SU-DHL-6 (cell line): Measurements from ENCODE around the gene DEPDC5.

Experiments used
- H2AFZ ChIP-seq: fragments of 200-600 bp; sonication (generic); 2 replicates; pipeline ENCODE4 v1.6.1; 2014; ENCODE audit warnings: low read depth, mild to moderate bottlenecking, moderate library complexity, mixed read lengths, antibody characterized with exemption, low read length; ENCODE audit not compliant: severe bottlenecking
- H3F3A ChIP-seq: fragments of 200-600 bp; shearing (Covaris generic); 2 replicates; pipeline ENCODE4 v1.6.0; 2016; ENCODE audit warnings: antibody characterized with exemption, mild to moderate bottlenecking; ENCODE audit not compliant: insufficient read depth
- H3K27ac ChIP-seq: fragments of 200-600 bp; sonication (generic); 2 replicates; pipeline ENCODE4 v1.5.1; 2016; ENCODE audit warnings: low read depth, mild to moderate bottlenecking, low read length, moderate library complexity, mixed read lengths
- H3K27me3 ChIP-seq: fragments of 200-600 bp; sonication (generic), shearing (Covaris generic); 2 replicates; pipeline ENCODE4 v1.6.0; 2014; ENCODE audit warnings: mild to moderate bottlenecking, low read length
- H3K36me3 ChIP-seq: fragments of 200-600 bp; sonication (generic); 2 replicates; pipeline ENCODE4 v1.6.1; 2014; ENCODE audit warnings: mild to moderate bottlenecking, low read length, mixed read lengths
- H3K4me2 ChIP-seq: fragments of 300-600, 200-600 bp; shearing (Covaris generic), sonication (generic); 2 replicates; pipeline ENCODE4 v1.6.0; 2014; ENCODE audit warnings: low read length, low read depth, mild to moderate bottlenecking; ENCODE audit not compliant: poor library complexity, severe bottlenecking
- H3K4me3 ChIP-seq: fragments of 200-600 bp; sonication (generic); 2 replicates; pipeline ENCODE4 v1.5.1; 2014; ENCODE audit warnings: antibody characterized with exemption, low read length, mild to moderate bottlenecking, mixed read lengths; ENCODE audit not compliant: insufficient read depth, poor library complexity, severe bottlenecking
- H3K79me2 ChIP-seq: fragments of 200-600 bp; sonication (generic); 2 replicates; pipeline ENCODE4 v1.6.1; 2014; ENCODE audit warnings: mild to moderate bottlenecking, low read length, moderate library complexity; ENCODE audit not compliant: insufficient read depth
- H3K9ac ChIP-seq: fragments of 200-600 bp; sonication (generic); 2 replicates; pipeline ENCODE4 v1.7.0; 2014; ENCODE audit warnings: mild to moderate bottlenecking, low read length
- H3K9me2 ChIP-seq: fragments of 200-600 bp; sonication (generic); replicated peaks from 2 replicates; pipeline ENCODE4 v1.6.1; 2014; ENCODE audit warnings: low read length; ENCODE audit not compliant: insufficient read depth
- H3K9me3 ChIP-seq: fragments of 200-600 bp; sonication (generic); 2 replicates; pipeline ENCODE4 v1.6.1; 2014; ENCODE audit warnings: low read length, mixed read lengths; ENCODE audit not compliant: insufficient read depth
- H4K20me1 ChIP-seq: fragments of 200-600 bp; sonication (generic); 2 replicates; pipeline ENCODE4 v1.6.1; 2014; ENCODE audit warnings: low read depth, mild to moderate bottlenecking, antibody characterized with exemption, low read length, moderate library complexity, mixed read lengths
- EZH2phosphoT487 ChIP-seq: fragments of 200-600 bp; sonication (generic), shearing (Covaris generic); conservative IDR thresholded peaks from 2 replicates; pipeline ENCODE4 v1.6.1; 2018; ENCODE audit warnings: mild to moderate bottlenecking, antibody characterized with exemption, low read length, moderate library complexity, mixed read lengths
- TF ChIP-seq, protein P1 (sequence below): fragments of 200-600 bp; sonication (generic); IDR thresholded peaks from one replicate; pipeline ENCODE4 v1.5.1; 2017; ENCODE audit warnings: antibody characterized with exemption, mild to moderate bottlenecking, low read length, moderate library complexity; ENCODE audit not compliant: insufficient read depth, poor library complexity, severe bottlenecking

The DEPDC5 gene

DNA sequence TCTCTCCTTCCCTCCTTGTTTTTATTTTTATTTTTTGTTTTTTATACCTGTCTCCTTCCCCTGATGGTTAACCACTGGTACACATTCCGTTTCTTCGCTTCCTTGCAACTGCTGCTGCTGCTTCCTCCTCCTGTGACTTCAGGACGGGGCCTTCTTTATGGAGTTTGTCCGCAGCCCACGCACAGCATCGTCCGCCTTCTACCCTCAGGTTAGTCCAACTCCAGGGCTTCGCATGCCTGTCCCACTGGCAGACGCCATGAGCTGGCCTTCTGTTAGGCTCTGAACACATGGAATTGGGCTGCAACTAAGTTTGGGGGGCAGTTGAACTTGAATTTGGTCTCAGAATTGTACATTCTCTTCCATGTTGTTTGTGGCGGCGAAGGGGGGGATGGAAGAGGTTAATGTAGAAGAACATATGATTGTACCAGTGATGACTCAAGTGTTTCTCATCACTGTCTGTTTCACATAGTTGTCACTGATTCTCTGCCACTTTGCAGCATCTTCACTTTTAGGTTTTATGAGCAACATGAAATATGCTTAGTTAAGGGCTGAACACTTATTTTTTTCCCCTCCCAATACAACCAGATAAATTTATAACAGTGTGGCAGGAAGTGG lies 107.5 kb downstream of the DEPDC5 start:
- Histone ChIP-seq H3K9ac (no peak overlapping the region), H3K4me3 (no peak overlapping the region), H3F3A (no peaks in the 10 kb centered on the region), H3K4me2 (no peak overlapping the region), H3K9me3 (no peaks in the 10 kb centered on the region), H3K36me3 (peaks cover 6% of the 10 kb centered on the region; the same call in 1 of the 2 replicates), H4K20me1 (no peaks in the 10 kb centered on the region), H3K9me2 (no peaks in the 10 kb centered on the region), H2AFZ (no peak overlapping the region), H3K27ac (no peak overlapping the region), H3K79me2 (no peaks in the 10 kb centered on the region), H3K27me3 (no peaks in the 10 kb centered on the region)
- no peak for TF ChIP-seq EZH2phosphoT487
- TF ChIP-seq, protein P1, sequence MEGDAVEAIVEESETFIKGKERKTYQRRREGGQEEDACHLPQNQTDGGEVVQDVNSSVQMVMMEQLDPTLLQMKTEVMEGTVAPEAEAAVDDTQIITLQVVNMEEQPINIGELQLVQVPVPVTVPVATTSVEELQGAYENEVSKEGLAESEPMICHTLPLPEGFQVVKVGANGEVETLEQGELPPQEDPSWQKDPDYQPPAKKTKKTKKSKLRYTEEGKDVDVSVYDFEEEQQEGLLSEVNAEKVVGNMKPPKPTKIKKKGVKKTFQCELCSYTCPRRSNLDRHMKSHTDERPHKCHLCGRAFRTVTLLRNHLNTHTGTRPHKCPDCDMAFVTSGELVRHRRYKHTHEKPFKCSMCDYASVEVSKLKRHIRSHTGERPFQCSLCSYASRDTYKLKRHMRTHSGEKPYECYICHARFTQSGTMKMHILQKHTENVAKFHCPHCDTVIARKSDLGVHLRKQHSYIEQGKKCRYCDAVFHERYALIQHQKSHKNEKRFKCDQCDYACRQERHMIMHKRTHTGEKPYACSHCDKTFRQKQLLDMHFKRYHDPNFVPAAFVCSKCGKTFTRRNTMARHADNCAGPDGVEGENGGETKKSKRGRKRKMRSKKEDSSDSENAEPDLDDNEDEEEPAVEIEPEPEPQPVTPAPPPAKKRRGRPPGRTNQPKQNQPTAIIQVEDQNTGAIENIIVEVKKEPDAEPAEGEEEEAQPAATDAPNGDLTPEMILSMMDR = no peak

DNA sequence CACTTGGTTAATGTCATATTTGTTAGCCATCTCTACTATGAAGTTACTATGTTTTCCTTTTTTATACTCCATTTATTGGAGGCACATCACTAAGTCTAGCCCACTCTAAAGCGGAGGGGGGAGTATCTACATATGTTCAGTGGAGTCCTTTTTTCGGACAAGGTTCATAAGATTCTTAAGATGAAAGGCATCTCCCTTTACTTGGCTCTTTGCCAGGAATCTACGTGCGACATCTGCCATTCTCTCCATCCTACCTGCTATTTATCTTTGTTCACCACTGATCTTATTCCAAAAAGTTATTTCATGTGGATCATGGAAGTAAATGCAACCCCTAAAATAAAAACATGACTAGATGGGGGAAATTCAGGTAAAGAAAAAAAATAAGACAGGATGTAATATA lies 113.1 kb downstream of the DEPDC5 start:
- Histone ChIP-seq H3K79me2 (no peaks in the 10 kb centered on the region), H3K4me2 (no peak overlapping the region), H3K9ac (no peak overlapping the region), H3K27ac (no peak overlapping the region), H3K4me3 (no peak overlapping the region), H3K9me3 (no peaks in the 10 kb centered on the region), H3F3A (no peaks in the 10 kb centered on the region), H3K9me2 (no peaks in the 10 kb centered on the region), H3K36me3 (no peaks in the 10 kb centered on the region), H2AFZ (no peak overlapping the region), H3K27me3 (no peaks in the 10 kb centered on the region), H4K20me1 (no peaks in the 10 kb centered on the region)
- TF ChIP-seq, protein P1 = no peak

- Histone ChIP-seq H3K4me3 (no peak overlapping the region), H3K27ac (no peak overlapping the region), H3F3A (no peaks in the 10 kb centered on the region), H3K79me2 (no peaks in the 10 kb centered on the region), H3K9ac (no peak overlapping the region), H3K36me3 (no peaks in the 10 kb centered on the region), H3K4me2 (no peak overlapping the region), H4K20me1 (no peaks in the 10 kb centered on the region), H3K9me3 (no peaks in the 10 kb centered on the region), H3K9me2 (no peaks in the 10 kb centered on the region), H2AFZ (no peak overlapping the region), H3K27me3 (no peaks in the 10 kb centered on the region)
- TF ChIP-seq EZH2phosphoT487 = no peak
- TF ChIP-seq, protein P1 = no peak
Observed at GRCh38 chr22:31867386-31868153, 113.8 kb downstream of the DEPDC5 start.
